WTC11 (cell line): ENCODE data around the gene LYRM4. TPM values are rescaled to one million over a fixed set of nuclear protein-coding genes. Genes with fewer than 3 reads are reported as not detected.

ENCODE experiments used
- ATAC-seq: fragments of 200-7000 bp; cut with Tn5 transposase; 2 replicates; pipeline ENCODE4 v1.10.0; 2021; ENCODE audit warnings: mild to moderate bottlenecking, moderate library complexity
- CTCF ChIA-PET: fragments of 300-600 bp; sonication (Branson Sonifier 250); formaldehyde crosslinking; loops from one replicate; lab custom pipeline; 2021; ENCODE audit warnings: antibody characterized with exemption; lab: Charles Lee
- POLR2A ChIA-PET: fragments of 350-600 bp; sonication (Branson Sonifier 250); formaldehyde crosslinking; loops from one replicate; lab custom pipeline; 2021; ENCODE audit warnings: antibody characterized with exemption; lab: Charles Lee
- DNase-seq: peaks from one replicate; pipeline ENCODE4 v3.0.0; 2021; ENCODE audit warnings: low spot score
- H3K27ac Mint-ChIP-seq: 2 replicates; pipeline ENCODE4 v1.8.0; 2021; ENCODE audit warnings: mixed read lengths
- H3K27me3 Mint-ChIP-seq: 2 replicates; pipeline ENCODE4 v1.8.0; 2021; ENCODE audit warnings: low read depth, mild to moderate bottlenecking, moderate library complexity, mixed read lengths
- H3K36me3 Mint-ChIP-seq: 2 replicates; pipeline ENCODE4 v1.8.0; 2021; ENCODE audit warnings: mixed read lengths
- H3K4me1 Mint-ChIP-seq: 2 replicates; pipeline ENCODE4 v1.8.0; 2022; ENCODE audit warnings: mixed read lengths
- H3K4me3 Mint-ChIP-seq: 2 replicates; pipeline ENCODE4 v1.8.0; 2021; ENCODE audit warnings: mild to moderate bottlenecking, moderate library complexity, mixed read lengths
- H3K9me3 Mint-ChIP-seq: 2 replicates; pipeline ENCODE4 v1.8.0; 2021; ENCODE audit warnings: mixed read lengths
- CREM ChIP-seq: sonication (generic); formaldehyde crosslinking; IDR thresholded peaks from 2 replicates; pipeline ENCODE4 v1.8.1; 2022; ENCODE audit warnings: mild to moderate bottlenecking, missing genetic modification reagents, moderate library complexity
- ESRRA ChIP-seq: sonication (generic); formaldehyde crosslinking; IDR thresholded peaks from 2 replicates; pipeline ENCODE4 v1.8.1; 2022; ENCODE audit warnings: mild to moderate bottlenecking, missing genetic modification reagents, borderline replicate concordance
- FOXJ3 ChIP-seq: sonication (generic); formaldehyde crosslinking; IDR thresholded peaks from 2 replicates; pipeline ENCODE4 v1.9.0; 2021; ENCODE audit warnings: missing genetic modification reagents, mild to moderate bottlenecking, borderline replicate concordance
- GRHL2 ChIP-seq: fragments of 250-450 bp; sonication (Bioruptor Pico); IDR thresholded peaks from 2 replicates; pipeline ENCODE4 v1.8.0; 2022; ENCODE audit warnings: mild to moderate bottlenecking, moderate library complexity; ENCODE audit not compliant: insufficient replicate concordance, severe bottlenecking
- KAT7 ChIP-seq: sonication (generic); formaldehyde crosslinking; IDR thresholded peaks from 2 replicates; pipeline ENCODE4 v1.8.1; 2023; ENCODE audit warnings: missing genetic modification reagents, mild to moderate bottlenecking, borderline replicate concordance
- MYBL2 ChIP-seq: sonication (generic); formaldehyde crosslinking; IDR thresholded peaks from 2 replicates; pipeline ENCODE4 v1.8.1; 2023; ENCODE audit warnings: mild to moderate bottlenecking, moderate library complexity, missing genetic modification reagents
- NR3C1 ChIP-seq: sonication (generic); formaldehyde crosslinking; conservative IDR thresholded peaks from 2 replicates; pipeline ENCODE4 v1.8.1; 2023; ENCODE audit warnings: low read depth, mild to moderate bottlenecking, missing genetic modification reagents
- OVOL2 ChIP-seq: fragments of 250-450 bp; sonication (Bioruptor Pico); IDR thresholded peaks from 2 replicates; pipeline ENCODE4 v1.9.0; 2021; ENCODE audit warnings: mild to moderate bottlenecking, borderline replicate concordance
- PRRX2 ChIP-seq: fragments of 250-450 bp; sonication (Bioruptor Pico); IDR thresholded peaks from 2 replicates; pipeline ENCODE4 v1.8.0; 2021; ENCODE audit warnings: mild to moderate bottlenecking
- RELA ChIP-seq: sonication (generic); formaldehyde crosslinking; IDR thresholded peaks from 2 replicates; pipeline ENCODE4 v1.8.1; 2022; ENCODE audit warnings: missing genetic modification reagents, mild to moderate bottlenecking, borderline replicate concordance
- TEAD1 ChIP-seq: sonication (generic); formaldehyde crosslinking; IDR thresholded peaks from 2 replicates; pipeline ENCODE4 v1.8.0; 2022; ENCODE audit warnings: mild to moderate bottlenecking, missing genetic modification reagents
- ZBTB21 ChIP-seq: sonication (generic); formaldehyde crosslinking; IDR thresholded peaks from 2 replicates; pipeline ENCODE4 v1.8.1; 2023; ENCODE audit warnings: mild to moderate bottlenecking, missing genetic modification reagents, borderline replicate concordance
- ZNF396 ChIP-seq: fragments of 250-450 bp; sonication (Bioruptor Pico); IDR thresholded peaks from 2 replicates; pipeline ENCODE4 v1.8.0; 2021; ENCODE audit warnings: mild to moderate bottlenecking, moderate library complexity, borderline replicate concordance
- total RNA-seq: library from RNA; stranded (reverse); gene quantifications from 3 replicates; pipeline ENCODE4 v1.2.3, GENCODE V29; 2021
- TF ChIP-seq, protein P1 (sequence below): fragments of 250-450 bp; sonication (Bioruptor Pico); IDR thresholded peaks from 2 replicates; pipeline ENCODE4 v1.9.0; 2021; ENCODE audit warnings: mild to moderate bottlenecking
- TF ChIP-seq, protein P2 (sequence below): sonication (generic); formaldehyde crosslinking; IDR thresholded peaks from 2 replicates; pipeline ENCODE4 v1.8.1; 2023; ENCODE audit warnings: mild to moderate bottlenecking, missing genetic modification reagents, moderate library complexity
- TF ChIP-seq, protein P3 (sequence below): sonication (generic); formaldehyde crosslinking; IDR thresholded peaks from 2 replicates; pipeline ENCODE4 v1.8.1; 2023; ENCODE audit warnings: mild to moderate bottlenecking, missing genetic modification reagents
- TF ChIP-seq, protein P4 (sequence below): sonication (generic); formaldehyde crosslinking; IDR thresholded peaks from 2 replicates; pipeline ENCODE4 v1.8.1; 2022; ENCODE audit warnings: mild to moderate bottlenecking, missing genetic modification reagents, moderate library complexity, borderline replicate concordance
- TF ChIP-seq, protein P5 (sequence below): sonication (generic); formaldehyde crosslinking; IDR thresholded peaks from 2 replicates; pipeline ENCODE4 v1.8.0; 2023; ENCODE audit warnings: missing genetic modification reagents
- TF ChIP-seq, protein P6 (sequence below): sonication (generic); formaldehyde crosslinking; IDR thresholded peaks from 2 replicates; pipeline ENCODE4 v1.8.0; 2022; ENCODE audit warnings: mild to moderate bottlenecking, missing genetic modification reagents

Gene LYRM4
- total RNA-seq, 1 experiment from 2014 or later = 49.7 TPM

DNA sequence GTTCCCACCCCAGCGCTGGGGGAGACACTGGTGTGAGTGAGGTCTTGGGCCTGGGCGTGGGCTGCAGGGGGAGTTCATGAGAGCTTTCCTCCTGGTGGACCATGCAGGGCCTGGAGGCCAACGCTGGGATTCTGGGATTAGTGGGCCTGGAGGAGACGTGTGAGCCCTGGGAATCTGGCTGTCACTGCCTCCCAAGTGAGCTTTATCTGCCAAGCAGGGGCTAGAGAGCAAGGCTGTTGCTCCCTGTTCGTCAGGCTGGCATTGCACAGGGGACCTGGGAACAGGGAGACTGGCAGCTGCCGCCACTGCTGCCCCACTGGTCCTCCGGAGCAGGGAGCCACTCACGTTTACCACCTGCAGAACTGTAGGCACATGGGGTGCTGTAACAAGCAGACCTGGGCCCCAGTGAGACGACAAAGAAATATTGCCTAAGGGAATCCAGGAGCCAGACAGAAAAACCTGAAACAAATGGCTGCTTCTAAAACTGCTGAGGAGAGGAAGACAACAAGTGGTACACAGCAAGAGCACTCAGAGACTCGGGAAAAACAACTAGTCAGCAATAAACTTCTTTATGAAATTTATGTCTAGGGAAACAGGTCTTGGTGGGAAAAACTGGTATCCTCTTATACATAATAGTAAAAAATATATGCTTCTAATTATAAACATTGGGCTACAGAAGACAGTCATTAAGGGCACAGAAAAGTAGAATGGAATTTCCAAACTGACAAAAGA lies 130.4 kb downstream of the LYRM4 start:
- TF ChIP-seq NR3C1 (CRISPR knock-in tag) (no peak), ZNF396 (CRISPR knock-in tag) (no peak), KAT7 (no peak)
- TF ChIP-seq, protein P1, sequence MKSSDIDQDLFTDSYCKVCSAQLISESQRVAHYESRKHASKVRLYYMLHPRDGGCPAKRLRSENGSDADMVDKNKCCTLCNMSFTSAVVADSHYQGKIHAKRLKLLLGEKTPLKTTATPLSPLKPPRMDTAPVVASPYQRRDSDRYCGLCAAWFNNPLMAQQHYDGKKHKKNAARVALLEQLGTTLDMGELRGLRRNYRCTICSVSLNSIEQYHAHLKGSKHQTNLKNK (CRISPR knock-in tag) = no peak
- DNase-seq = no peak
- ATAC-seq = no peak; the same call in 1 of the 2 replicates
- Mint-ChIP-seq H3K4me1 (peaks cover 58% of the 10 kb centered on the region), H3K27me3 (no peaks in the 10 kb centered on the region), H3K36me3 (no peaks in the 10 kb centered on the region), H3K4me3 (no peak overlapping the region), H3K9me3 (no peaks in the 10 kb centered on the region), H3K27ac (peak overlapping the region; percentile 76; the same call in 1 of the 2 replicates)
- POLR2A ChIA-PET = no interaction called here
- CTCF ChIA-PET = interaction anchor here (4.0 kb wide), 1 partner anchor 13 kb away, joined by 27 read pairs; no protein-coding TSS in a partner anchor

DNA sequence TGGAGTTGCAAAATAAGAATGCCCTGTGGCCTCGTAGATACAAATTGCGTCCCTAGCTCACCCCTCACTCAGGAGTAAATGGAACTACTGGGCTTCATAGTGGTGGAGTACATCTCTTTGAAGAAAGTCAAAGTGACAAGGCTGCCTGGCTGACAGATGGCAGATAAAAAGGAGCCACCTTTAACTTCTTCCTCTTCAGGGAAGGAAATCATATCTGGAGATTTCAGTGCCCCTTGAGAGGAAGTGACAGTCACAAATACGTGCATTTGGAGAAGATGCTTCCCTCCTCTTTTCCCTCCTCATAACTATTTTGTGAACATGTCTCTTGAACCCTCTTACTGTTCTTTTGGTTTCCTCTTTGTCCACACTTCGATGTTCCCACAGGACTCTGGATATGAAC lies 132.4 kb downstream of the LYRM4 start:
- POLR2A ChIA-PET = no interaction called here
- Mint-ChIP-seq H3K4me1 (peaks cover 47% of the 10 kb centered on the region), H3K27ac (peak overlapping the region; percentile 22; the same call in 1 of the 2 replicates), H3K9me3 (no peaks in the 10 kb centered on the region), H3K36me3 (no peaks in the 10 kb centered on the region), H3K27me3 (no peaks in the 10 kb centered on the region), H3K4me3 (no peak overlapping the region)
- no peak for ATAC-seq
- DNase-seq = no peak
- no peak for TF ChIP-seq MYBL2 (CRISPR knock-in tag)
- TF ChIP-seq OVOL2 (CRISPR knock-in tag) = no peak
- TF ChIP-seq, protein P2, sequence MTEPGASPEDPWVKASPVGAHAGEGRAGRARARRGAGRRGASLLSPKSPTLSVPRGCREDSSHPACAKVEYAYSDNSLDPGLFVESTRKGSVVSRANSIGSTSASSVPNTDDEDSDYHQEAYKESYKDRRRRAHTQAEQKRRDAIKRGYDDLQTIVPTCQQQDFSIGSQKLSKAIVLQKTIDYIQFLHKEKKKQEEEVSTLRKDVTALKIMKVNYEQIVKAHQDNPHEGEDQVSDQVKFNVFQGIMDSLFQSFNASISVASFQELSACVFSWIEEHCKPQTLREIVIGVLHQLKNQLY (CRISPR knock-in tag) = no peak
- TF ChIP-seq, protein P3, sequence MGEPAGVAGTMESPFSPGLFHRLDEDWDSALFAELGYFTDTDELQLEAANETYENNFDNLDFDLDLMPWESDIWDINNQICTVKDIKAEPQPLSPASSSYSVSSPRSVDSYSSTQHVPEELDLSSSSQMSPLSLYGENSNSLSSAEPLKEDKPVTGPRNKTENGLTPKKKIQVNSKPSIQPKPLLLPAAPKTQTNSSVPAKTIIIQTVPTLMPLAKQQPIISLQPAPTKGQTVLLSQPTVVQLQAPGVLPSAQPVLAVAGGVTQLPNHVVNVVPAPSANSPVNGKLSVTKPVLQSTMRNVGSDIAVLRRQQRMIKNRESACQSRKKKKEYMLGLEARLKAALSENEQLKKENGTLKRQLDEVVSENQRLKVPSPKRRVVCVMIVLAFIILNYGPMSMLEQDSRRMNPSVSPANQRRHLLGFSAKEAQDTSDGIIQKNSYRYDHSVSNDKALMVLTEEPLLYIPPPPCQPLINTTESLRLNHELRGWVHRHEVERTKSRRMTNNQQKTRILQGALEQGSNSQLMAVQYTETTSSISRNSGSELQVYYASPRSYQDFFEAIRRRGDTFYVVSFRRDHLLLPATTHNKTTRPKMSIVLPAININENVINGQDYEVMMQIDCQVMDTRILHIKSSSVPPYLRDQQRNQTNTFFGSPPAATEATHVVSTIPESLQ (CRISPR knock-in tag) = no peak
- TF ChIP-seq, protein P4, sequence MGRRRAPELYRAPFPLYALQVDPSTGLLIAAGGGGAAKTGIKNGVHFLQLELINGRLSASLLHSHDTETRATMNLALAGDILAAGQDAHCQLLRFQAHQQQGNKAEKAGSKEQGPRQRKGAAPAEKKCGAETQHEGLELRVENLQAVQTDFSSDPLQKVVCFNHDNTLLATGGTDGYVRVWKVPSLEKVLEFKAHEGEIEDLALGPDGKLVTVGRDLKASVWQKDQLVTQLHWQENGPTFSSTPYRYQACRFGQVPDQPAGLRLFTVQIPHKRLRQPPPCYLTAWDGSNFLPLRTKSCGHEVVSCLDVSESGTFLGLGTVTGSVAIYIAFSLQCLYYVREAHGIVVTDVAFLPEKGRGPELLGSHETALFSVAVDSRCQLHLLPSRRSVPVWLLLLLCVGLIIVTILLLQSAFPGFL (CRISPR knock-in tag) = no peak
- TF ChIP-seq ESRRA (CRISPR knock-in tag) = no peak
- no peak for TF ChIP-seq GRHL2
- no peak for TF ChIP-seq CREM
- TF ChIP-seq, protein P5, sequence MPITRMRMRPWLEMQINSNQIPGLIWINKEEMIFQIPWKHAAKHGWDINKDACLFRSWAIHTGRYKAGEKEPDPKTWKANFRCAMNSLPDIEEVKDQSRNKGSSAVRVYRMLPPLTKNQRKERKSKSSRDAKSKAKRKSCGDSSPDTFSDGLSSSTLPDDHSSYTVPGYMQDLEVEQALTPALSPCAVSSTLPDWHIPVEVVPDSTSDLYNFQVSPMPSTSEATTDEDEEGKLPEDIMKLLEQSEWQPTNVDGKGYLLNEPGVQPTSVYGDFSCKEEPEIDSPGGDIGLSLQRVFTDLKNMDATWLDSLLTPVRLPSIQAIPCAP (CRISPR knock-in tag) = no peak
- no peak for TF ChIP-seq ZBTB21
- no peak for TF ChIP-seq RELA
- TF ChIP-seq FOXJ3 (CRISPR knock-in tag) = no peak
- TF ChIP-seq KAT7 = no peak
- TF ChIP-seq TEAD1 (CRISPR knock-in tag) = no peak
- no peak for TF ChIP-seq PRRX2 (CRISPR knock-in tag)
- TF ChIP-seq, protein P6, sequence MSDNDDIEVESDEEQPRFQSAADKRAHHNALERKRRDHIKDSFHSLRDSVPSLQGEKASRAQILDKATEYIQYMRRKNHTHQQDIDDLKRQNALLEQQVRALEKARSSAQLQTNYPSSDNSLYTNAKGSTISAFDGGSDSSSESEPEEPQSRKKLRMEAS (CRISPR knock-in tag) = no peak
- CTCF ChIA-PET = interaction anchor here (1.2 kb wide), 1 partner anchor 15 kb away, joined by 3 read pairs; no protein-coding TSS in a partner anchor
